Progenitor cell of endocrine pancreas (in vitro differentiated cells): ENCODE measurements around the gene LRRC27. TPM values are rescaled to one million over a fixed set of nuclear protein-coding genes. Genes with fewer than 3 reads are reported as not detected.

ENCODE experiments used
- DNase-seq: peaks from one replicate; pipeline ENCODE4 v3.0.0; 2021; ENCODE audit warnings: low spot score; ENCODE audit not compliant: unreplicated experiment
- H3K27ac Mint-ChIP-seq: 2 replicates; pipeline ENCODE4 v1.8.0; 2021; ENCODE audit warnings: mild to moderate bottlenecking, moderate library complexity, mixed read lengths
- H3K27me3 Mint-ChIP-seq: 2 replicates; pipeline ENCODE4 v1.8.0; 2021; ENCODE audit warnings: mixed read lengths
- H3K36me3 Mint-ChIP-seq: 2 replicates; pipeline ENCODE4 v1.8.0; 2022; ENCODE audit warnings: mixed read lengths; ENCODE audit not compliant: insufficient read depth
- H3K4me1 Mint-ChIP-seq: 2 replicates; pipeline ENCODE4 v1.8.0; 2021; ENCODE audit warnings: low read depth, mixed read lengths
- H3K4me3 Mint-ChIP-seq: 2 replicates; pipeline ENCODE4 v1.8.0; 2021; ENCODE audit warnings: low read depth, mild to moderate bottlenecking, moderate library complexity, mixed read lengths
- H3K9me3 Mint-ChIP-seq: 2 replicates; pipeline ENCODE4 v1.8.0; 2021; ENCODE audit warnings: low read depth, mixed read lengths
- total RNA-seq: library from RNA; stranded (reverse); gene quantifications from 2 replicates; pipeline ENCODE4 v1.2.1, GENCODE V29; 2021
- TF ChIP-seq, protein P1 (sequence below): fragments of 200-600 bp; sonication (generic); IDR thresholded peaks from one replicate; pipeline ENCODE4 v1.5.0; 2021; ENCODE audit warnings: antibody characterized with exemption, mild to moderate bottlenecking; ENCODE audit not compliant: unreplicated experiment

LRRC27 gene
- total RNA-seq, 1 donor from 2014 or later, result 22.1 TPM

GRCh38 chr10:132389433-132390169, 57.6 kb downstream of the LRRC27 start:
- H3K27ac Mint-ChIP-seq, result no peak overlapping the region
- H3K4me3 Mint-ChIP-seq, result no peak overlapping the region
- no peaks in the 10 kb centered on the region for H3K27me3 Mint-ChIP-seq
- H3K4me1 Mint-ChIP-seq, result peaks cover 3% of the 10 kb centered on the region
- H3K36me3 Mint-ChIP-seq, result no peaks in the 10 kb centered on the region
- no peak for DNase-seq
- TF ChIP-seq, protein P1, sequence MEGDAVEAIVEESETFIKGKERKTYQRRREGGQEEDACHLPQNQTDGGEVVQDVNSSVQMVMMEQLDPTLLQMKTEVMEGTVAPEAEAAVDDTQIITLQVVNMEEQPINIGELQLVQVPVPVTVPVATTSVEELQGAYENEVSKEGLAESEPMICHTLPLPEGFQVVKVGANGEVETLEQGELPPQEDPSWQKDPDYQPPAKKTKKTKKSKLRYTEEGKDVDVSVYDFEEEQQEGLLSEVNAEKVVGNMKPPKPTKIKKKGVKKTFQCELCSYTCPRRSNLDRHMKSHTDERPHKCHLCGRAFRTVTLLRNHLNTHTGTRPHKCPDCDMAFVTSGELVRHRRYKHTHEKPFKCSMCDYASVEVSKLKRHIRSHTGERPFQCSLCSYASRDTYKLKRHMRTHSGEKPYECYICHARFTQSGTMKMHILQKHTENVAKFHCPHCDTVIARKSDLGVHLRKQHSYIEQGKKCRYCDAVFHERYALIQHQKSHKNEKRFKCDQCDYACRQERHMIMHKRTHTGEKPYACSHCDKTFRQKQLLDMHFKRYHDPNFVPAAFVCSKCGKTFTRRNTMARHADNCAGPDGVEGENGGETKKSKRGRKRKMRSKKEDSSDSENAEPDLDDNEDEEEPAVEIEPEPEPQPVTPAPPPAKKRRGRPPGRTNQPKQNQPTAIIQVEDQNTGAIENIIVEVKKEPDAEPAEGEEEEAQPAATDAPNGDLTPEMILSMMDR, result no peak
- H3K9me3 Mint-ChIP-seq, result peaks cover 8% of the 10 kb centered on the region

DNA sequence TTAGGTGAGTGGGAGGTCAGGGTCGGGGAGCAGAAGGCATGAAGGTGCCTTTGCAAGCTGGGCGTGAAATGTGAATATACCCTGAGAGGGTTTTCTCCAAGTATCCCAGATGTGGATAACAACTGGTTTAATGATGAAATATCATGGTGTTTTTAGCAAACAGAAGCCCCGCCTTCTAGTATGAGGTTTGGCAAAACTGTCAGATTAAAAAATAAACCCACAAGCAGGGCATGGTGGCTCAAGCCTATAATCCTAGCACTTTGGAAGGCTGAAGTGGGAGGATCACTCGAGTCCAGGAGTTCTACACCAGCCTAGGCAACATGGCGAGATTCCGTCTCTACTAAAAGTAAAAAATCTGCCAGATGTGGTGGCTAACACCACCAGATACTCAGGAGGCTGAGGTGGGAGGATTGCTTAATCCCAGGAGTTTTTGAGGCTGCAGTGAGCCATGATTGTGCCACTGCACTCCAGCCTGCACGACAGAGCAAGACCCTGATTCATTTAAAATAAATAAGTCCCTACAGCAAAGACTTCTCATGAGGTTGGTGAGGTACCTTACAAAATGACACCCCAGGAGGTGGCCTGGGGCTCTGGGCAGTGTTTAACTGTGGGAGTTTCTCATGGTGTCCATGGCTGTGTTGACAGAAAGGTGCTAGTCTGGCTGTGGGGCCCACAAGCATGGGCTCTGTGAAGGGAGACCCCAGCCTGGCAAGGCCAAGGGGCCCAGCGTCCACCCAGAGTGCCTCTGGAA, 58.4 kb downstream of the LRRC27 start:
- TF ChIP-seq, protein P1, result no peak
- H3K27ac Mint-ChIP-seq, result no peak overlapping the region
- no peak for DNase-seq
- H3K4me1 Mint-ChIP-seq, result peaks cover 3% of the 10 kb centered on the region
- peaks cover 8% of the 10 kb centered on the region for H3K9me3 Mint-ChIP-seq
- H3K27me3 Mint-ChIP-seq, result no peaks in the 10 kb centered on the region
- no peaks in the 10 kb centered on the region for H3K36me3 Mint-ChIP-seq
- H3K4me3 Mint-ChIP-seq, result no peak overlapping the region

DNA sequence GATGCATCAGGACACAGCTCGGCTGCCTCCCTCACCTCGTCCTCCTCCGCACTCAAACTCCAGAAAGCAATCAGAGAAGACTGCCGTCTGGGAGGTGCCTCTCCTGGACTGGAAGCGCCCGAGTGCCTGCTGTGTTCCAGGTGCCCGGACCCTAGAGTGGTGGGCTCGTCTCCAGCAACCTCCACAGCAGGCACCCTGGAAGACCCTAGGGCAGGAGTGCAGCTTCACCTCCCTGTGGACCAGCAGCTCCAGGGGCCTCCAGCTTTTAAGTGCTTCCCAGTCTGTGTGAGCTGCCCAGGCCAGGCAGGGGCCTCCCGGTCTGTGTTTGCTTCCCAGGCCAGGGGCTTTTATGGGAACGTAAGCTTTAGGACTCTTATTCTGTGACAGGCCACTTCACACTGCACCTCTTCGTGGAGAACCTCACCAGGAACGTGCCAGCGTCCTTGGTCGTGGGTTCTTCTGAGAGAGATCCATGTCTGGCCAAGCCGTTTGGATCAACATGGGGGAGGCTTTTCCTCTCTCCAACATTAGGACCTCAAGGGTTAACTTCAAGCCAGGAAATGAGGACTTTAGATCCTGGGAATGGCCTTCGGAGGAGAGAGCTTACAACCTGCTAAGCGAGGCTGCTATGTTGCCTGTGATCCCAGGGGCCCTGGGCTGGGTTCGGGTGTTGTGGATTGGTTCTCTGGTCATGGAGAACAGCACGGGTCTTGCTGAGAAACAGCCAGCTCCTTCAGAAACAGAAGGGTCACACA, 59.1 kb downstream of the LRRC27 start:
- Mint-ChIP-seq H3K4me1 (peaks cover 3% of the 10 kb centered on the region), H3K4me3 (no peak overlapping the region), H3K36me3 (no peaks in the 10 kb centered on the region)

DNA sequence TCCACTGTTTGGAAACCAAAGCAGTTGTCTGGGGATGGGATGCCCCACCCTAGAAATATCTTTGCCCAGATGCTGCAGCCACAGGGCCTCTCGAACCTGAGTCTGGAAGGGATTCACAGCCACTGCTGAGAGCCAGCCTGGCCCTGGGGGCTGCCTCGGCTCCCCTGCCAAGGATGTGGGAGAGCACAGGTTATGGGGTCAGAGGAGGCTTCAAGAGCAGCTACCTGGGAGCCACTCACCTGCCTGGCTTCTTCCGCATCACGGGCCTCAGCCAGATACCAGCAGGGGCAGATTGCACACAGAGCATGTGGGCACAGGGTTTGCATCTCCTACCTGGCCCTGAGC, 59.7 kb downstream of the LRRC27 start:
- no peak overlapping the region for H3K27ac Mint-ChIP-seq
- TF ChIP-seq, protein P1, result no peak
- no peak for DNase-seq
- no peak overlapping the region for H3K4me3 Mint-ChIP-seq
- H3K4me1 Mint-ChIP-seq, result peaks cover 3% of the 10 kb centered on the region
- H3K27me3 Mint-ChIP-seq, result no peaks in the 10 kb centered on the region
- H3K36me3 Mint-ChIP-seq, result no peaks in the 10 kb centered on the region
- H3K9me3 Mint-ChIP-seq, result peaks cover 8% of the 10 kb centered on the region

More for the DNA sequence above, 59.1 kb downstream of the LRRC27 start:
- no peaks in the 10 kb centered on the region for H3K27me3 Mint-ChIP-seq
- H3K27ac Mint-ChIP-seq, result no peak overlapping the region
- TF ChIP-seq, protein P1, result no peak
- H3K9me3 Mint-ChIP-seq, result peaks cover 8% of the 10 kb centered on the region
- no peak for DNase-seq

DNA sequence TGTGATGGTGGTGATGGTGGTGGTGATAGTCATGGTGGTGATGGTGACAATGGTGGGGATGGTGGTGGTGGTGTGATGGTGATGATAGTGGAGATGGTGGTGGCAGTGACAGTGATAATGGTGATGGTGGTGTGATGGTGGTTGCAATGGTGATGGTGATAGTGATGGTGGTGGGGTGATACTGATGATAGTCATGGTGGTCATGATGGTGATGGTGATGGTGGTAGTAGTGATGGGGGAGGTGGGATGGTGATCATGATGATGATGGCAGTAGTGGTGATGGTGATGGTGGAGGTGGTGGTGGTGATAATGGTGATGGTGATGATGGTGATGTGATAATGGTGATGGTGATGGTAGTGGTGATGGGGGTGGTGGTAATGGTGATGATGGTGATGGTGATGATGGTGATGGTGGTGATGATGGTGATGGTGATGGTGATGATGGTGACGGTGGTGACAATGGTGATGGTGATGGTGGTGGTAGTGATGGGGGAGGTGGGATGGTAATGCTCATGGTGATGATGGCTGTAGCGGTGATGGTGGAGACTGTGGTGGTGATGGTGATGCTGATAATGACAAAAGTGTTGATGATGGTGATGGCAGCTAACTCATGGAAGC, 60.3 kb downstream of the LRRC27 start:
- Mint-ChIP-seq H3K27me3 (no peaks in the 10 kb centered on the region), H3K36me3 (no peaks in the 10 kb centered on the region), H3K4me1 (peaks cover 3% of the 10 kb centered on the region), H3K4me3 (no peak overlapping the region), H3K27ac (peak overlapping the region; percentile 54), H3K9me3 (peaks cover 8% of the 10 kb centered on the region)
- TF ChIP-seq, protein P1, result no peak
- no peak for DNase-seq
